HG02759 (cell line): ENCODE results near the gene ZBTB20.
"Not testable (repeated sequence)": the region's sequence is repeated elsewhere in the genome, so short reads cannot be mapped to it uniquely, and the experiment has no call there.

Experiments
- ATAC-seq: cut with Tn5 transposase; IDR thresholded peaks from one replicate; pipeline ENCODE4 v1.9.1; 2021; ENCODE audit warnings: mild to moderate bottlenecking, moderate library complexity; ENCODE audit not compliant: unreplicated experiment

ZBTB20 gene

DNA sequence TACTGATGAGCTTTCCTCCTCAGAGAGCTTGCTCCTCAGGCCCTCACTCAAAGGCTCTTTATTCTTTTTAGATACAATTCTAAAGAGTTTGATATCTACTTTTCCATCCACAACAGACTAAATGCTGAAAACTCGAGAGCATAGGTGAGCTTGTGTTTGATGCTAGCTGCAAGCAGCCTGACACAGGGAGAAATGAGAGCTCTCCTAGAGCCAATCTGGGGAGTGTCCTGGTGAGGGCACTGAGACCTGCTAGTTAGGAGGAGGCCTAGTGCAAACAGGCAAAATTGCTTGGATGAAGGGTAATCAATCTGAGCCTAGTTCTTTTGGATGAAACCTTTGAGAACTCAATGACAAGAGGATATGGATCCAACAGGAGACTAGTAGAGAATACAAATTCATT is 300.8 kb downstream of the ZBTB20 start:
- ATAC-seq = no peak

DNA sequence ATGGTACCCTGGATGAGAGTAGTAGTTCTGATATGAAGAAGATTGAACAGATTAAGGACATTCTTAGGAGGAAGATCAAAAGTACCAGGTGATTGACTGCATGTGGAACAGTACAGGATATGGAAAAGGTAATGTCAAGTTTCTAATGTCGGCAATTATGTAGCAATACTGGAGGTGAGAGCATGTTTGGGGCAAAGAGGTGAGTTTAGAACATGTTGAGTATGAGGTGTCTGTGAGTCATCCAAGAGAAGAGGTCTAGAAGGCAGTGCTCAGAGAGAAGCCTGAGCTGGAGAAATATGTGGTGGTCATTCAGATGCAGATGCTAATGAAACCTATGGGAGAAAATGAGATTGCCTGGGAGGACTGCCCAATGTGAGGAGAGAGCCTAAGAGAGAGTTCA is 305.6 kb downstream of the ZBTB20 start:
- ATAC-seq = no peak

DNA sequence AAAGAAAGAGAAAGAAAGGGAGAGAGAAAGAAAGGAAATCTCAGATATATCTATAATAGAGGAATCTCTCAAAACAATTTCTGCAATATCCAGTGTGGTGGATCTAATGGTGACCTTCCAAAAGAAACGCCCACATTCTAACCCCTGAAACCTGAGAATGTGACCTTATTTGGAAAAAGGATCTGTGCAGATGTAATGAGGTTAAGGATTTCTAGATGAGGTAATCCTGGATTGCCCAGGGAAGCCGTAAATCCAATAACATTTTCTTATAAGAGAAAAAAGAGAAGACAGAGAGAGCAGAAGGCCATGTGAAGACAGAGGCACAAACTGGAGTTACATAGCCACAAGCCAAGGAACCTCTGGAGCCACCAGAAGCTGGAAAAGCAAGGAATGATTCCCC is 307.6 kb downstream of the ZBTB20 start:
- ATAC-seq = no peak

DNA sequence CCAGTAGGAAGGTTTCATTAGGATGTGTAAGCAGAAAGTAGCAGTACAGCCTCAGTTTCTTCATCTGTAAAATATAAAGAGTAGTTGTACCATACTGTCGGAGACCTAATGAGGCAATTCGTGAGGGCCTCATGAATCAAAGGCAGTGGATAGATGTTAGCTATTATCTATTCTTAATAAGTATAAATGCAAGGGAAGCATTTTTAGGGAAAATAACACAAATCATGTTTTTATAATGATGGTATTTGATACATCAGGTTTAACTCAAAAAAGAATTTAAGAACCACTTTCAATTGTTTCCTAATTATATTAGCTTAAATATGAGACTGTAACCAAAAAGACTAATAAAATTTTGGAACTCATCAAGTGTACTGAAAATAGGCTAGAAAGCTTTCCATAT is 309.1 kb downstream of the ZBTB20 start:
- no peak for ATAC-seq

DNA sequence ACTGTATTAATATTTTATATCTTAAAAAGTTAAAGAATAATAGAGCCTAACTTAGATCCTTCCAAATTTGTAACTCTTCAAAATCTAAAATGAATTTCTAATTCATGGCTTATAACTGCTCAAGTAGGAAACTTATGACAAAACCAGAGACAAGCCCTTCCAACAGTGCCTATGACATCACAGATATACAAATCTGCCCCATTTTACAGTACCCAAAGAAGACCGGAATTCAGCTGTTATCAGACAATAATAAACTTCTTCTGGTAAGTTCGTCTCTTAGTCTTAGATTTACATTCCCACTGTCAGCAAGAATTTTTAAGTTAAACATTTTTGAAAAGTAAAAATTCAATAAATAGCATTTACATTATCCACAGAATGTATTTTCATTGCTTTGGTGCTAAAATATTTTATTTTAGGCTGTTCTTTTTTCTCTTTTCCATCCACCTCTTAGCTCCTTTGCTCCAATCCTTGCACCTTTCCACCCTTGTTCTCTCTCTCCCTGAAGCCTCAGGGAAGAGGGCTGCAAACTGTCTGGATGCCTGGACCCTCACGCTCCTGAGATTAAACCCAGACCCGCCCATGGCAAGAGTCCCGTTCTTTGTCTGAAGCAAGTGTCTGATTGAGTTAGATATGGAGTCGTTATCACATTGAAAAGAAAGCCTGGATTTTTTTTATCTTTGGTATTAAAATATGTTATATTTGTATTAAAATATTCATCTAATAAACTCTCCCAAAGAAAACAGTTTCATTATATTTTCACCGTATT is 312.7 kb downstream of the ZBTB20 start:
- no peak for ATAC-seq

DNA sequence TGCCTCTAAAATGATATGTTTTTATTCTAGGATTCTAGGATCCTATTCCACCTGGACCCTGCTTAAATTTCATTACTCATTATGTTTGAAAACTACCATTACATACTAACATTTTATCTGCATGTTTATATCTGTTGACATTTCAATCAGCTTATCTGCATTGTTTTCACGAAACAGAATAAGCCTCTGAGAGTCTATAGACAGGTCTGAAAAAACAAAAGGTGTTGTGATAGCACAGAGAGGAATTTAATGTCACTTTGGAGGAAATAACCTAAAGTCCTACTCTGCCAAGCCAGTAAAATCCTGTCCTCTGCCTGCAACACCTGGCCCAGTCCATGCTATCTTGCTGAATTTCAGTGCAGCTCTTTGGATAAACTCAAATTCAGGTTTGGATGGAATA is 315.2 kb downstream of the ZBTB20 start:
- no peak for ATAC-seq

DNA sequence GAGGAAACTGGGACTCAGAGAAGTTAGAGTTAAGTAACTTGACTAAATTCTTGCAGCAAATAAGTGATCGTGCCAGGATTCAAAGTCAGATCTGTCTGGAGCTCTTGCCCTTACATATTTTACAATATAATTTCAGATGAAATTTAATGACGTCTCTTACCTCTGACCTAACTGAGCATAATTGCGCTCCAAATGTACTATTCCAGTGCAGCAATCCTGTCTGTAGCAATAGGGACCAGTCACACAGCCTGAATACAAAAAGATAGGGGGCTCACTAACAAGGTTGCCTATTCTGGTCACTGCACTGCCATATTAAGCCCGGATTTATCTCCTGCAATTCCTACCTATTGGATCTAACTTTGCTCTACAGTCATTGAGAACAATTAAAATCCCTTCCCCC is 316.4 kb downstream of the ZBTB20 start:
- ATAC-seq = no peak

DNA sequence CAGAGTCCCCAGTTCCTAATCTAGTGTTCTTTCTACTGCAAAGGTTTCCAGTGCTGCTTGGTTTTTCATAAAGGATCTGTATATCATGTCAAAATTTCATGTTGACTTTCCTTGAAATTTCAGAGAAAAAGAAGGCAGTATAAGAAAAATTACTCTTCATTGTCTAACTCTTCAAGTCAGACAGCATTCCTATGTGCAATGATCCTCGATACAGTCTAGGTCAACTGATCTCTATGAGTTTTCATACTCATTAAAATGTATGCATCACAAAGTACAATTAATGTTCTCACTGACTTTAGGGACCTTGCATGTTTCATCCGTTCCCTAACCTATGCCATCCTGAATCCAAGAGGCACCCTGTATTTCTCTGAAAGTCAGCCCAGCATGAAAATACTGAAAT is 317.3 kb downstream of the ZBTB20 start:
- no peak for ATAC-seq

DNA sequence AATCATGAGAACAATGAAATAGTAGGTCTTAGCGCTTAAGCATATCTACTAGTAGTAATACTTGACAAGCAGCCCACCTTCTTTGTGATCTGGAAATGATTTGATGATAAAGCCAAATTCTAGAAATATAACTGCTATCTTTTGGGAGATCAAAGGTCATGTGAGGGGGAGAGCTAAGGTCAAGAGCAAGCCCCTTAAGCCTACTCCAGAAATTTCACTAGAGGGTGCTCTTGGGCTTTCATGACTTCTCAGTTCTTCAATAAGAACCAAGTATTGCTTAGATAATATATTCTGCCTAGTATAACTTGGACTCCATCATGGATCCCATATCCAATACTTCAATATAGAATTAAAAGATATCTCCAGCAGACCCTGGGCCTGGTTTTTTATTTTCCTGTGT is 319.6 kb downstream of the ZBTB20 start:
- ATAC-seq = peak; percentile 84

DNA sequence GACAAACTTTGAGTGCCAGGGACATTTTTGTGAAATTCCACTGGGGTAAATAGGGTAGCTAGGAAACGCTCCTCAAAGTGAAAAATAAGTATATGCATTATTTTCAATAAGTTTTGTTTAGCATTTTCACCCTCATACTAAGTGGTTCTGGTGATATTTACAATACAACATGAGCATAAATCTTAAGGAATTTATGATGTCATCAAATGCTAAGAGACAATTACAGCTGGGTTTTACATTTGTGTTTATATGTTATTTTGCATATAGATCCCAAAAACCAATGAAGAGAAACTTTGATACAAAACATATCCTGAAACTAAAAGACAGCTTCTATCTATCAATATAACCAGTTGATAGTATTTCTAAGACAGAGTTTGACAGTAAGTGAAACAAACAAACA is 323.1 kb downstream of the ZBTB20 start:
- no peak for ATAC-seq

DNA sequence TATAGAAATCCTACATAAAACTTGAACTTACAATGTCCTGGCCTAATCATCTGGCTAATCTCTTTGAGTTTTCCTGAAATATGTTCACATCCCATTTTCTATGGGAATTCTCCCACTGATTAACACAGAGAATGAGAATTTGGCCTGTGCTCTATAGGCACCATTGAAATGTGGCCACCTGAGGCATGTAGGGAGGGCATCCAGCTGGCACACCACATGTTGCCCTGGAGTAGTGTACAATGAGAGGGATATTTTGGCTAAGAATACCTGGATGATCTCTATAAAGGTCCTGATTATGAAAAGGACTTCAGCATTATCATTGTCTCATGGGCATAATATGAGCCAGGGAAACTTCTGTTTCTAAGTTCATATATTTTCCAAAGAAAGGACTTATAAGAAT is 324.0 kb downstream of the ZBTB20 start:
- no peak for ATAC-seq

DNA sequence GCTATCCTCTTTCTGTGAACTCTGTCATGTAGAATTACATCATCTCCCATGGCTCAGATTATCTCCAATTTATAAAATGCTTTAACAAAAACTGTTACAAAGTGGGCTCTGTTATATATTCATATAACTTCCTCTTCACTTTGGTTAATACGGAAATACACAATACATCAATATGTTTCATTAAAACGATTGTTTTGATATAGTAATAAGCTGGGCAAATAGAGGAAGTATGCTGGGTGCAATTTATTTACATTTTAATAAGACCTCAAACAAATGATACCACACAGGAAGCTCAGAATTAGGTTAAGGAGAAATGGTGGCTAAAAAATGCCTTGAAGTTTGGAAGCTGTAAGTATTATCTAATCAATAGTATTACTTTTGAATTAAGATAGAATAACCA is 331.0 kb downstream of the ZBTB20 start:
- ATAC-seq = no peak

DNA sequence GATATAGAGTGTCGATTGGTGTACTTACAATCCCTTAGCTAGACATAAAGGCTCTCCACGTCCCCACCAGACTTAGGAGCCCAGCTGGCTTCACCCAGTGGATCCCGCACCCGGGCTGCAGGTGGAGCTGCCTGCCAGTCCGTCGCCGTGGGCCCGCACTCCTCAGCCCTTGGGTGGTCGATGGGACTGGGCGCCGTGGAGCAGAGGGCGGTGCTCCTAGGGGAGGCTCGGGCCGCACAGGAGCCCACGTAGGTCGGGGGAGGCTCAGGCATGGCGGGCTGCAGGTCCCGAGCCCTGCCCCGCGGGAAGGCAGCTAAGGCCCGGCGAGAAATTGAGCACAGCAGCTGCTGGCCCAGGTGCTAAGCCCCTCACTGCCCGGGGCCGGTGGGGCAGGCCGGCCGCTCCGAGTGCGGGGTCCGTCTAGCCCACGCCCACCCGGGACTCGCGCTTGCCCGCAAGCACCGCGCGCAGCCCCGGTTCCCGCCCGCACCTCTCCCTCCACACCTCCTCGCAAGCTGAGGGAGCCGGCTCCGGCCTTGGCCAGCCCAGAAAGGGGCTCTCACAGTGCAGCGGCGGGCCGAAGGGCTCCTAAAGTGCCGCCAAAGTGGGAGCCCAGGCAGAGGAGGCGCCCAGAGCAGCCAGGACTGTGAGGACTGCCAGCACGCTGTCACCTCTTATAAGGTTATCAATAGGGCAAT is 334.4 kb downstream of the ZBTB20 start:
- not testable (repeated sequence) for ATAC-seq

DNA sequence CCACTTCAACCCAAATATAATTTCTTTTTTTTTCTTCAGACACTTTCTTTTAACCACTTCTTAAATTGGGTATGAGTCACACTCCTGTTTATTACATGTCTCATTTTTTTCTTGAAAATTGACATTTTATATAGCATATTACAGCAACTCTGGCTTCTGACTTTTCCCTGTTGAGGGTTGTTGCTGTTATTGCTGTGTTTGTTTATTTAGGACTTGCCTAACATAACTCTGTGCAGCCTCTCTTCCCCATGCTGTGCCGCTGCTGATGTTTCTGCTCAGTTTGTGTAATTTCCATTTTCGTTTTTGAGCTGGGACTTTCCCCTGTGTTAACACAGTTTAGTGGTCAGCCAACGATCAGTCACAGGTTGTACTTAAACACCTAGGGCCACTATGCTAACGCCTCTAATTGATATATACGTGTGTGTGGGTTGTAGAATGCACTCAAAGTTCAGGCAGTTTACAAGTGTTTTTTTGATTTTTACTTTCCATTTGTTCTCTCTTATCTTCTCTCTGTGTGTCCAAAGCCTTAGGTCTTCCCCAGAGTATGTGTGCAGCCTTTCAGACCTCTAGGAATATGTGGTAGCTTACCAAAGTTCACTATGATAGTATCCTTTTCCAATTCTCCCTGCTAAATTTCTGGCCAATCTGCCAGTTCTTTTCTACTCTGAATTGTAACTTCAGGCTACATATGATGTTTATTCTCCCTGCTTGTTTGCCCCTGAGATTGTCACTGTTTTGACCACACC is 337.2 kb downstream of the ZBTB20 start:
- ATAC-seq = peak; percentile 100

DNA sequence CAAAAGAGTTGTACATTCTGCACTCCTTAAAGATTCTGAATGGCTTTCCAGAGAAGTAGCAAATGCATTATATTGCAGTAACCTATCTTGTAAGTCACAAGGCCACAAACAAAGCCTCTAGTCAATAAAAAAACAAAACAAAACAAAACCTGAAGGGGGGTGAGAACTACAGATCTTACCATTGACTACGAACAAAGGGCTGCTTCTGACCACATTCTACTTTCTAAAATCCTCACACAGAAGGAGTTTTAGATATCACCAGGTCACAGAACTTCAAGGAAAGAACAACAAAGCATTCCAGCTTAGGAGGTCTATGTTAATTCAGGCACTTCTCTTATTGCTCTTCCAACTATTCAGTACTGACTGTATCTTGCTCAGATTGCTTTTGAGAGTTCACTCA is 343.0 kb downstream of the ZBTB20 start:
- ATAC-seq = no peak

DNA sequence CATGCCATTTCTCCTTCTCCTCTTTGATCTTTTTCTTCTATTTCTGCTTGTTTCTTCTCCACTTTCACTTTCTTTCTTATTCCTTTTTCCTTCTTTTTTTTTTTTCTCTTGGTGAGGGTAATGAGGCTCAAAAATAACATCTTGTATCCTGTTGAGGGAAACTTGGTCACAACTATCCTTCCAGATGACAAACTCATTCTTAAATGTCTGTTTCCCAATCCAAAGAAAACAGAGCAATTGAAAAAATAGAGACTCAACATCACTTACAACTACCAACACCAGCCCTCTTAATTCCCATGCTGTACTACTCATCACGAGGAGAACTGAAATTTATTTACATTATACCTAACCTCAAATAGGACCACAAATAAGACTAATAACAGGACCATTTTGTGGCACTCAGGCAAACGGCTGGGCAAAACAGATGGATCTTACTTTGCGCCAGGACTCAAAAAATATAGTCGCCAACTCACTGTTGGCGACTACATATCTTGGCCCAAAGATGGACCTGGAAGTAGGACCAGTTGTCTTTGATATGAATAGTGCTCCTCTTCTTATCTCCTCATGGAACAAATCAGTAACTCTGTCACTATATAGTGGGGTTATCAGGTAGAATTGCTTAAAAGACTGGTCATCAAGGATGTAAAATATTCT is 343.9 kb downstream of the ZBTB20 start:
- ATAC-seq = no peak

DNA sequence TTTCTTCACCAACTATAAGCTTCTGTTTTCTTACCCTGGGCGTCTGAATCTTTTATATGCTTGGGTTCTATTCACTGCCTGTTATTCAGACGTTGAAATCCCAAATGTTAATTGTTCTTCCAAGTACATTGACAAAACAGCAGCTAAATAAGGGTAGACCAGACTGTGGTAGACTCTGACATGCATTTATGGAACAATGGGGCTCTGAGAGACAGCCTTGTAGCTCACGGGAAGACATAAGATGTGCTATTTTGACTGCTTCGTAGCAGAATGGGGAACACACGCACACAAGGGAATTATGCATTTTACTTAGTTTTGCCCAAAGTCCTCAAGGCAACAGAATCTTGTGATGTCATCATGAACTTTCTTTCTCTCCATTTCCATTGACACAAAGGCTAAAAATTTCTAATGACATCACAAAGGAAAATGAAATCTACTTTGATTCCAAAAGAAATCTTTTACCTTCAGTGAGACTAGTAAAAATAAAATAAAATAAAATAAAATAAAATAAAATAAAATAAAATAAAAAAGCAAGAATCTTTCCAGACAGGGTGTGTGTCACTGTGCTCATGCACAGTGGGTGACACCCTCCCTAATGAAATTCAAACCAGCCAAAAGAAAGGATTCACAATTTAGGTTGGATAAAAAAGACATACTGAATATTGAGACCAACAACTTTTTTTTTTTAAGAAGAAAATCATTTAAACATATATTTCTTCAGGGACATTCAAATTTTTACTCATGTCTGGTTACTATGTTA is 346.6 kb downstream of the ZBTB20 start:
- ATAC-seq = no peak

DNA sequence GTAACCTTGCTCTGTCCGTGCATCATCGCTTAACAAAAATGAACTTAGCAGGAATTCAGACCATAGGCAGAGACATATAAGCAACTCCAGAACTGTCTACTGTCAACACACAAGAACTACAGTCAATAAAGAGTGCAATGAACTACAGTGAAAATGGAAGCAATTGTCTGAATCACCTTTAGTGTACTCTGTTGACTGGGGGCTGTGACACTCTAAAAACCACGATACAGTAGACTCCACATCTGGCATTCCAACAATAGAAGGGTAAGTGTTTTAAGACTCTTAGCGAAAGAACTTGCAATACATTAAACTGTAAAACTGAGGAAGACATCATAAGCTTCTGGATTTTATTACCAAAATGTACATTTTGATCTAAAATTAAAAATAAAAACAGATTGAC is 347.3 kb downstream of the ZBTB20 start:
- no peak for ATAC-seq

DNA sequence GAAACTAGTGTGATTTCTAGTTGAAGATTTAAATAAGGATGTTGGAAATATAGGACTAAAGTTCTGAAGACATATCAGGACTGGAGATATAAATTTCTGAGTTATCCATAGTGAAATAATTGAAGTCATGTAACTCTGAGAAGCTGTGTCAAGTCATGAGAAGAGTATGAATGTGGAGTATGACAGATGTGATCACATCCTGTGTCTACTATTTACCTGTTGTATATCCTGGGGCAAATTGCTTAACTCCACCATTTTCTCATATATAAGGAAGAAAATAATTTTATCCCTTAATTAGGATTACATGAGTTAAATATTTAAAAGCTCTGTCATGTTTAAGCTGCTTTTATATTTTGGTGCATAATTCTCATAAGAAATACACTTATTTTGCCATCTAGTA is 350.3 kb downstream of the ZBTB20 start:
- no peak for ATAC-seq

DNA sequence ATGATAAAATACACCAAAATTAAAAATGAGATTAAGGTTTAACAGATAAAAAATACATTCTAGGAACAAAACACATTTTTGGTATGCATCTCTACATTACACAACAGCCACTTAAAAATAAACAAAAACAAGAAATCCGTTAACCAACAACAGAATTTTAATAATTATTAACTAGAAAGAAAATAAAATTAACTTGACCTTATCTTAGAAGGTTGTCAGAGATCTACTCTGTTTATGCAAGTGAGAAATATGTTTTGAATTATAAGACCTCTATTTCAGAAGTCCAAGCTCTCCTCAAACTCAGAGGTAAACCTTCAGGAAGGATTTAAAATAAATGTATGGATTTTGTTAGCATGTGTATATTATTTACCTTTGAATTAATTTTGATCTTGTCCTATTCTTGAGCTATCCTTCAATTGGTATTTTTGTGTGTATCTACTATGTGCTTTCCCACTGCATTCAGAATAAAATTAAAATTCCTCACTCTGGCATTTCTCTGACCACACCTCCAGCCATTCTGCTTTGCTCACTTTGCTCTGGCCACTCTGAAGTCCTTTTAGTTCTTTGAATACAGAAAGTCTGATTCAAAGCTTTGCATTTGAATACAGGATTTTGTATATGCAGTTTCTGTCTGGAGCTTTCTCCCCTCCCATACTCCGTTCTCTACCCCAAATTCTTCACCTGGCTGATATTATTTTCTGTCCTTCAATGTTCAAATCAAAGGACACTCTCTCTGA is 352.0 kb downstream of the ZBTB20 start:
- no peak for ATAC-seq
